Effector memory CD4-positive, alpha-beta T cell (primary cell): ENCODE measurements around the gene TRAPPC14.

Experiments used
- DNase-seq, 3 donors: peaks; one replicate each; pipeline ENCODE4 v3.0.0-alpha.2; 2020
- H3K27ac ChIP-seq: 2 replicates; pipeline ENCODE4 v1.7.0; 2013; ENCODE audit warnings: mild to moderate bottlenecking, low read length, moderate library complexity; ENCODE audit not compliant: insufficient read depth, poor library complexity, severe bottlenecking
- H3K27me3 ChIP-seq: replicated peaks from 2 replicates; pipeline ENCODE4 v1.7.0; 2013; ENCODE audit warnings: mild to moderate bottlenecking, low read length; ENCODE audit not compliant: insufficient read depth, control insufficient read depth, poor library complexity, severe bottlenecking
- H3K36me3 ChIP-seq: 2 replicates; pipeline ENCODE4 v1.7.0; 2013; ENCODE audit warnings: mild to moderate bottlenecking, low read length, moderate library complexity; ENCODE audit not compliant: control insufficient read depth, insufficient read depth
- H3K4me1 ChIP-seq: 2 replicates; pipeline ENCODE4 v1.7.0; 2013; ENCODE audit warnings: low read length, mild to moderate bottlenecking; ENCODE audit not compliant: control insufficient read depth, insufficient read depth, poor library complexity, severe bottlenecking
- H3K4me3 ChIP-seq: 2 replicates; pipeline ENCODE4 v1.7.0; 2013; ENCODE audit warnings: low read length, low read depth, mild to moderate bottlenecking; ENCODE audit not compliant: insufficient read depth, poor library complexity, severe bottlenecking
- H3K9me3 ChIP-seq: 2 replicates; pipeline ENCODE4 v1.7.0; 2013; ENCODE audit warnings: mild to moderate bottlenecking, low read length, moderate library complexity; ENCODE audit not compliant: control insufficient read depth

TRAPPC14 gene

GRCh38 chr7:100115026-100115425 is 43.5 kb downstream of the TRAPPC14 start:
- DNase-seq: no peak
- Histone ChIP-seq H3K36me3 (peaks cover 38% of the 10 kb centered on the region), H3K4me3 (no peak overlapping the region), H3K9me3 (no peaks in the 10 kb centered on the region), H3K4me1 (peaks cover 7% of the 10 kb centered on the region), H3K27ac (no peak overlapping the region), H3K27me3 (no peaks in the 10 kb centered on the region)

DNA sequence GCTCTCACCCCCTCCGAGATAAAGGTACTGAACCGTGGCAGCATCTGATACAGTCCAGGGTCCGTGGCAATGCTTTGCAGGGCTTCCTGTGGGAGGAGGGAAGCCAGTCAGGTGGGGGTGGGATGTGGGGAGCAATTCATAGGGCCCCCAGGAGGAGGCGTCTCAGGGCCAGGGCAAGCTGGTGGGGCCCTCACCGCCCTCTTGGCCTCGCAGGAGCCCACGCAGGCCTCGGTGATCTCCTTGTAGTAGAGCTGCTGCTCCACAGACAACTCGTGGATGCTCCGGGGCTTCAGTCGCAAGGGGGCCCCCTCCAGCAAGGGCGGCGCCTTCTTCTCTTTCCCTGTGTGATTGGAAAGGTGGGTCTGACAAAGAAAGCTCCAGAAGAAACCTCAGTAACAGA is 46.6 kb downstream of the TRAPPC14 start:
- no peak overlapping the region for H3K4me3 ChIP-seq
- no peaks in the 10 kb centered on the region for H3K4me1 ChIP-seq
- H3K27ac ChIP-seq: no peak overlapping the region
- no peaks in the 10 kb centered on the region for H3K27me3 ChIP-seq
- no peak for DNase-seq
- H3K9me3 ChIP-seq: no peaks in the 10 kb centered on the region
- H3K36me3 ChIP-seq: peaks cover 57% of the 10 kb centered on the region

DNA sequence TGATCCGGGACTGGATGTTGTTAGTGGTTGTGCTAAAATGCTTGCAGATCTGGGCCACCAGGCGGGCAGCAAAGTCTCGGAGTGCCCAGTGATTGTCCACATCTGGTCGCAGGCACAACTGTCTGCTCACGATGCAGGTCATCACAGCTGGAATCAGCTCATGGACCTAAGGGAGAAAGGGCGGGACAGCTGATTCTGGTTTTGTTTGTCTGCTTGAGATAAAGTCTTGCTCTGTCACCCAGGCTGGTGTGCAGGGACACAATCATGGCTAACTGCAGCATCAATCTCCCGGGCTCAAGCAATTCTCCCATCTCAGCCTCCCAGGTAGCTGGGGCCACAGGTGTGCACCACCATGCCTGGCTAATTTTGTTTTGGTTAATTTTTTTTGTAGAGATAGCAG is 47.4 kb downstream of the TRAPPC14 start:
- Histone ChIP-seq H3K27me3 (no peaks in the 10 kb centered on the region), H3K9me3 (no peaks in the 10 kb centered on the region), H3K27ac (no peak overlapping the region), H3K4me3 (no peak overlapping the region), H3K4me1 (no peaks in the 10 kb centered on the region), H3K36me3 (peaks cover 62% of the 10 kb centered on the region)
- no peak for DNase-seq

- H3K27ac ChIP-seq: no peak overlapping the region
- H3K4me1 ChIP-seq: no peaks in the 10 kb centered on the region
- H3K36me3 ChIP-seq: peaks cover 61% of the 10 kb centered on the region
- no peaks in the 10 kb centered on the region for H3K9me3 ChIP-seq
- no peak overlapping the region for H3K4me3 ChIP-seq
- H3K27me3 ChIP-seq: no peaks in the 10 kb centered on the region
- DNase-seq: no peak
Observed at GRCh38 chr7:100109521-100110163, 48.9 kb downstream of the TRAPPC14 start.

GRCh38 chr7:100107890-100108289 is 50.6 kb downstream of the TRAPPC14 start:
- no peak overlapping the region for H3K4me3 ChIP-seq
- no peaks in the 10 kb centered on the region for H3K27me3 ChIP-seq
- H3K9me3 ChIP-seq: no peaks in the 10 kb centered on the region
- no peak overlapping the region for H3K27ac ChIP-seq
- H3K36me3 ChIP-seq: peaks cover 48% of the 10 kb centered on the region
- DNase-seq: no peak
- H3K4me1 ChIP-seq: no peaks in the 10 kb centered on the region

- no peaks in the 10 kb centered on the region for H3K27me3 ChIP-seq
- no peaks in the 10 kb centered on the region for H3K9me3 ChIP-seq
- DNase-seq: no peak
- no peaks in the 10 kb centered on the region for H3K4me1 ChIP-seq
- peaks cover 47% of the 10 kb centered on the region for H3K36me3 ChIP-seq
- H3K27ac ChIP-seq: no peak overlapping the region
- no peak overlapping the region for H3K4me3 ChIP-seq
Observed at GRCh38 chr7:100107125-100107737, 51.3 kb downstream of the TRAPPC14 start.

GRCh38 chr7:100106633-100107032 is 51.9 kb downstream of the TRAPPC14 start:
- no peaks in the 10 kb centered on the region for H3K4me1 ChIP-seq
- no peak overlapping the region for H3K4me3 ChIP-seq
- H3K9me3 ChIP-seq: no peaks in the 10 kb centered on the region
- no peaks in the 10 kb centered on the region for H3K27me3 ChIP-seq
- no peak overlapping the region for H3K27ac ChIP-seq
- DNase-seq: no peak
- peaks cover 41% of the 10 kb centered on the region for H3K36me3 ChIP-seq

DNA sequence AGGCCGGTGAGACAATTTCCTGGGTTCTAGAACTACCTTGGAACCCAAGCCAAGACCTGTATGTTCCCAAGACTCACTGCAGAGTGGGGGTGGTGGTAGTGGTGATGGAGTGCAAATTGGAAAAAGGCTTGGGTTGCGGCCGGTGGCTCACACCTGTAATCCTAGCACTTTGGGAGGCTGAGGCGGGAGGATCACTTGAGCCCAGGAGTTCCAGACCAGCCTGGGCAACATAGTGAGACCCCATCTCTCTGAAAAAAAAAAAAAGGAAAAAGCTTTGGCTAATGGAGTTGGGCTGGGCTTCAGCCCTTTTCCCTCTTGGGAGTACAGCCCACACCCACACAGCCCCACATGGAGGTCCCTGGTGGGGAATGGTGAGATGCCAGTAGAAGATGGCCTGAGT is 53.0 kb downstream of the TRAPPC14 start:
- H3K27ac ChIP-seq: no peak overlapping the region
- peaks cover 31% of the 10 kb centered on the region for H3K36me3 ChIP-seq
- no peaks in the 10 kb centered on the region for H3K27me3 ChIP-seq
- no peaks in the 10 kb centered on the region for H3K9me3 ChIP-seq
- H3K4me1 ChIP-seq: no peaks in the 10 kb centered on the region
- DNase-seq: no peak
- no peak overlapping the region for H3K4me3 ChIP-seq
